Keratinocyte (primary cell): ENCODE measurements around the gene HABP2. TPM values are rescaled to one million over a fixed set of nuclear protein-coding genes. Genes with fewer than 3 reads are reported as not detected.

ENCODE experiments used
- DNase-seq: peaks from one replicate; pipeline ENCODE4 v3.0.0-alpha.2; 2011; ENCODE audit warnings: low read depth, missing footprints, low spot score
- FAIRE-seq: peaks from 2 replicates; lab custom pipeline; 2011; peaks lifted over from hg19 to GRCh38; lab: Jason Lieb, UNC
- H2AFZ ChIP-seq: 2 replicates; pipeline ENCODE4 v1.6.0; 2012; ENCODE audit warnings: low read length, control low read depth, inconsistent platforms; ENCODE audit not compliant: control insufficient read depth
- H3K27ac ChIP-seq: 2 replicates; pipeline ENCODE4 v1.5.1; 2011; ENCODE audit warnings: low read length; ENCODE audit not compliant: control insufficient read depth, insufficient read depth
- H3K27me3 ChIP-seq: 3 replicates; pipeline ENCODE4 v1.6.0; 2011; ENCODE audit warnings: low read length; ENCODE audit not compliant: control insufficient read depth, insufficient read depth; ENCODE audit errors: extremely low read depth
- H3K36me3 ChIP-seq, 2 experiments: 2 replicates in 1 of 2; 3 replicates in 1 of 2; pipeline ENCODE4 v1.5.1; 2011; ENCODE audit warnings: low read length in 2 of 2, mild to moderate bottlenecking in 1 of 2; ENCODE audit not compliant: control insufficient read depth in 2 of 2, insufficient read depth in 2 of 2; ENCODE audit errors: extremely low read depth in 1 of 2
- H3K4me1 ChIP-seq: 3 replicates; pipeline ENCODE4 v1.5.1; 2011; ENCODE audit warnings: low read length; ENCODE audit not compliant: control insufficient read depth, insufficient read depth; ENCODE audit errors: extremely low read depth
- H3K4me2 ChIP-seq: 3 replicates; pipeline ENCODE4 v1.6.0; 2011; ENCODE audit warnings: low read depth, low read length; ENCODE audit not compliant: control insufficient read depth, insufficient read depth; ENCODE audit errors: extremely low read depth
- H3K4me3 ChIP-seq, 3 experiments: fragments of 200-600 bp in 1 of 3; sonication (generic) in 1 of 3; 2 replicates in 2 of 3; 3 replicates in 1 of 3; pipeline ENCODE4 v1.5.1; 2011 to 2016; ENCODE audit warnings: low read length in 3 of 3, mild to moderate bottlenecking in 3 of 3, control low read depth in 2 of 3, inconsistent platforms in 1 of 3, low read depth in 1 of 3, mixed read lengths in 1 of 3, mixed run types in 1 of 3, moderate library complexity in 1 of 3; ENCODE audit not compliant: control insufficient read depth in 2 of 3, insufficient read depth in 2 of 3; ENCODE audit errors: extremely low read depth in 1 of 3
- H3K79me2 ChIP-seq: 2 replicates; pipeline ENCODE4 v1.6.0; 2012; ENCODE audit warnings: low read length; ENCODE audit not compliant: control insufficient read depth, insufficient read depth
- H3K9ac ChIP-seq: 3 replicates; pipeline ENCODE4 v1.6.0; 2011; ENCODE audit warnings: low read length; ENCODE audit not compliant: control insufficient read depth, insufficient read depth; ENCODE audit errors: extremely low read depth
- H3K9me1 ChIP-seq: 3 replicates; pipeline ENCODE4 v1.6.0; 2011; ENCODE audit warnings: low read length; ENCODE audit not compliant: control insufficient read depth, insufficient read depth; ENCODE audit errors: extremely low read depth
- H3K9me3 ChIP-seq: 2 replicates; pipeline ENCODE4 v1.5.1; 2012; ENCODE audit warnings: low read depth, low read length; ENCODE audit not compliant: control insufficient read depth
- H4K20me1 ChIP-seq: 3 replicates; pipeline ENCODE4 v1.6.0; 2011; ENCODE audit warnings: low read length; ENCODE audit not compliant: control insufficient read depth, insufficient read depth; ENCODE audit errors: extremely low read depth
- EZH2 ChIP-seq: IDR thresholded peaks from one replicate; pipeline ENCODE4 v1.6.1; 2012; ENCODE audit warnings: inconsistent platforms, mild to moderate bottlenecking, low read length, moderate library complexity
- dilution Hi-C: fragments of 300-500 bp; cut with MboI; formaldehyde crosslinking; loops from one replicate; pipeline ENCODE4 v1.7.0; 2020; ENCODE audit warnings: low sequenced_read_pairs; ENCODE audit not compliant: extremely low pct_ligation_motif_present
- polyA plus RNA-seq, 5 experiments: library from polyadenylated mRNA; depleted of rRNA in 3 of 5; stranded (reverse) in 3 of 5; stranded (forward) in 1 of 5; unstranded in 1 of 5; fragments of >200 nt; gene quantifications; 1 replicate in 1 of 5; 2 replicates in 3 of 5; 3 replicates in 1 of 5; pipeline versions ENCODE4 v1.2.1 to v1.2.3, GENCODE V29; 2011 to 2012; ENCODE audit warnings: missing spikeins in 2 of 5, low read depth in 1 of 5, low replicate concordance in 1 of 5
- TF ChIP-seq, protein P1 (sequence below), 3 experiments: IDR thresholded peaks in 1 of 3; conservative IDR thresholded peaks in 1 of 3; optimal IDR thresholded peaks in 1 of 3; 2 replicates in 2 of 3; 3 replicates in 1 of 3; pipeline versions ENCODE3 to v1.5.1; 2011; ENCODE audit warnings: low read length in 3 of 3, mild to moderate bottlenecking in 3 of 3, moderate library complexity in 2 of 3, control low read depth in 1 of 3, inconsistent platforms in 1 of 3; ENCODE audit not compliant: insufficient read depth in 2 of 3; ENCODE audit errors: extremely low read depth in 1 of 3

HABP2 gene
- polyA plus RNA-seq, 1 donor (not counting 4 experiments of a cell fraction or from before 2014, with no cell fraction given): not detected

DNA sequence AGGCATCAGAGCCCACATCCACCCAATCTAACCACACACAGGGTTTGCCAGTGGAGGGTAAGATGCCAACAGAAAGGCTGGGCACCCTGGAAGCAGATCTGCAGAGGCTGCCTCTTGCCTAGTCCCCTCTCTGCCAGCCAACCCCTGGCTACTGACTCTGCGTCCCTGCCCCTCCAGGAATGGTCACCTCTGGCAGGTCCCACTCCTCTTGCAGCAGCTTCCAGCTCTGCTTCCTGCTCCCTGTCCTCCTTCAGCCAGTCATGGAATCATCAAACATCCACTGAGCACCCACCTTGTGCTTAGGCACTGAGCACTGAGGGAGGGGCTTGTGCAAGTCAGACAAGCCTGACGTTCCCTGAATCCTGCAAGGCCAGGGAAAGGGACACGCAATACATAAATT lies 20.1 kb upstream of the HABP2 start:
- FAIRE-seq: no peak
- H3K27ac ChIP-seq: no peak overlapping the region
- no peak for DNase-seq
- H3K9me3 ChIP-seq: no peaks in the 10 kb centered on the region
- H2AFZ ChIP-seq: no peak overlapping the region
- H3K4me3 ChIP-seq: no peak overlapping the region
- no peaks in the 10 kb centered on the region for H3K9me1 ChIP-seq
- no peaks in the 10 kb centered on the region for H4K20me1 ChIP-seq
- no peak overlapping the region for H3K9ac ChIP-seq
- no peaks in the 10 kb centered on the region for H3K4me1 ChIP-seq
- H3K4me2 ChIP-seq: no peak overlapping the region
- TF ChIP-seq, protein P1, sequence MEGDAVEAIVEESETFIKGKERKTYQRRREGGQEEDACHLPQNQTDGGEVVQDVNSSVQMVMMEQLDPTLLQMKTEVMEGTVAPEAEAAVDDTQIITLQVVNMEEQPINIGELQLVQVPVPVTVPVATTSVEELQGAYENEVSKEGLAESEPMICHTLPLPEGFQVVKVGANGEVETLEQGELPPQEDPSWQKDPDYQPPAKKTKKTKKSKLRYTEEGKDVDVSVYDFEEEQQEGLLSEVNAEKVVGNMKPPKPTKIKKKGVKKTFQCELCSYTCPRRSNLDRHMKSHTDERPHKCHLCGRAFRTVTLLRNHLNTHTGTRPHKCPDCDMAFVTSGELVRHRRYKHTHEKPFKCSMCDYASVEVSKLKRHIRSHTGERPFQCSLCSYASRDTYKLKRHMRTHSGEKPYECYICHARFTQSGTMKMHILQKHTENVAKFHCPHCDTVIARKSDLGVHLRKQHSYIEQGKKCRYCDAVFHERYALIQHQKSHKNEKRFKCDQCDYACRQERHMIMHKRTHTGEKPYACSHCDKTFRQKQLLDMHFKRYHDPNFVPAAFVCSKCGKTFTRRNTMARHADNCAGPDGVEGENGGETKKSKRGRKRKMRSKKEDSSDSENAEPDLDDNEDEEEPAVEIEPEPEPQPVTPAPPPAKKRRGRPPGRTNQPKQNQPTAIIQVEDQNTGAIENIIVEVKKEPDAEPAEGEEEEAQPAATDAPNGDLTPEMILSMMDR (optimal IDR thresholded peaks at IDR 0.05 in 1 of 3, IDR thresholded peaks at IDR 0.05 in 1 of 3, conservative IDR thresholded peaks at IDR 0.05 in 1 of 3; ENCODE audit: extremely low read depth in 1 of 3, insufficient read depth in 2 of 3, low read length in 3 of 3): no peak
- TF ChIP-seq EZH2: no peak
- no peaks in the 10 kb centered on the region for H3K79me2 ChIP-seq
- no peaks in the 10 kb centered on the region for H3K27me3 ChIP-seq
- no peaks in the 10 kb centered on the region for H3K36me3 ChIP-seq
- dilution Hi-C loops: no loop called here

DNA sequence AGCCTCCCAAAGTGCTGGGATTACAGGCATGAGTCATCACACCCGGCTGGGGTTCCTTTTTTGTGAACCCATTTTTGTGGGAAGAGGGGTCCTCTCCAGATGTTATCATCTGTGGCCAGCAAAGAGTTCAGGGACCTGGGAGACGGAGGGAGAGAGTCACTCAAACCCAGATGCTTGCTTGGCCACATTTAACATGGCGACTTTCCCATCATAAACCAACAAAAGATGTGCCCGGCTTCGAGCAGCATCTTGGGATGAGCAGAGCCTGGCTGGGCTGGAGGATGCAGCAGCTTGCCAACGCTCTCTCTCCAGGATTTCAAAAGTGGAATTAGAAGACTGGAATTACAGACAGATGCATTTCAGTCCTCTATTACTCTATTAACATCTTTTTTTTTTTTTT lies 19.1 kb upstream of the HABP2 start:
- no peak for FAIRE-seq
- dilution Hi-C loops: no loop called here

More for the DNA sequence above, 19.1 kb upstream of the HABP2 start:
- no peaks in the 10 kb centered on the region for H3K27me3 ChIP-seq
- no peak overlapping the region for H3K27ac ChIP-seq
- no peak overlapping the region for H3K9ac ChIP-seq
- no peaks in the 10 kb centered on the region for H3K79me2 ChIP-seq
- H3K4me1 ChIP-seq: no peaks in the 10 kb centered on the region
- TF ChIP-seq EZH2: no peak
- TF ChIP-seq, protein P1 (optimal IDR thresholded peaks at IDR 0.05 in 1 of 3, IDR thresholded peaks at IDR 0.05 in 1 of 3, conservative IDR thresholded peaks at IDR 0.05 in 1 of 3; ENCODE audit: extremely low read depth in 1 of 3, insufficient read depth in 2 of 3, low read length in 3 of 3): no peak
- no peaks in the 10 kb centered on the region for H3K9me1 ChIP-seq
- H3K4me2 ChIP-seq: no peak overlapping the region
- H4K20me1 ChIP-seq: no peaks in the 10 kb centered on the region
- H3K4me3 ChIP-seq: no peak overlapping the region
- DNase-seq: no peak
- H3K36me3 ChIP-seq: no peaks in the 10 kb centered on the region
- no peaks in the 10 kb centered on the region for H3K9me3 ChIP-seq
- H2AFZ ChIP-seq: no peak overlapping the region
